ENCODE data around the gene GATAD2A.

GATAD2A gene

DNA sequence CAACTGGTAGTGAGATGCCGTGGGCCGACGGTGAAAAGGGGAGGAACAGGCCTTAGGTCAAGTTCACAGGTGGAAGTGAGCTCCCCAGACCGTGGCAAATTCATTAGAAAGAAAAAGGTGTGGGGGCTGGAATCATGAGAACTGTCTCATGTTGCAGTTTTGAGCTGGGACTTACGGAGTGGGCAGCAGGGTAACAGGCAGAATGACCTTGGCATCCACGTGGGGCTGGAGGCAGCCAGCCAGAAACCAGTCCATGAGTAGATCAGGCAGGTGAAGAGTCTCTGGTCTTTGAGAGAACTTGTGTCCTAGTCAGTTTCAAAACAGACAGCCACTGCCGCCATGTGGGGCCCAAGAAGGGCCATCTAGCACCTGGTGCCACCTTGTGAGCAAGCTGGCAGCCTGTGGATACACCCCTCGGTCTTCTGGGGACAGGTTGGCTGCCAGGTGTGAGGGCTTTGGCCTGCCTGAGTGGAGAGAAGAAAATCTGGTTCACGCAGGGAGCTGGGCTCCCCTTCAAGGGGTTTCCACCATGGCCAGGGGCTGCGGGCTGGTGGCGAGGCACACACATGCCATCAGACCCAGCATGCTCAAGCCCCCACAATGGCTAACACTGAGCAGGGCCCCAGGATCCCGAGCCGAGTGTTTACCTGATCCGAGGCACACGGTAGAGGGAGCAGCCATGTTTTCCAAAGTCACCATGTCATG lies 86.0 kb downstream of the GATAD2A start:
- DNase-seq, result no peak

DNA sequence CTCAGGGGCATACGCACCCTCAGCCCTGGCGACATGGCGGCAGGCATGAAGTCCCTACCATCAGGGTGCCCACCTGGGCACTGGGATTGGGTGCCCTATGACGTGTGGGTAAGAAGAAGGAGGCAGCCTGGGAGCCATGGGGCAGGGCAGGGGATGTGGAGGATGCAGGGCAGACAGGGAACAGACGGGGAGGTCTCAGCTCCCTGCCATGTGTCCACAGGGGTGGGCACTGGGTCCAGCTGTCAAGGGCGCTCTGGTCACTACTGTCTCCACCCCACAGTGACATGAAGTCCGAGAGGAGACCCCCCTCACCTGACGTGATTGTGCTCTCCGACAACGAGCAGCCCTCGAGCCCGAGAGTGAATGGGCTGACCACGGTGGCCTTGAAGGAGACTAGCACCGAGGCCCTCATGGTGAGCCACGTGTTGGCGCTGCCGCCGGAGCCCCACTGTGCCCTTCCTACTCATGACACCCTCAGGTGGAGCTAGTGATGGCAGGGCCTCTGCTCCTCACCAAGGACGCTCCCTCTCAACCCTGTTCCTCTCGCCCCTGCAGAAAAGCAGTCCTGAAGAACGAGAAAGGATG lies 86.6 kb downstream of the GATAD2A start:
- DNase-seq, result no peak

DNA sequence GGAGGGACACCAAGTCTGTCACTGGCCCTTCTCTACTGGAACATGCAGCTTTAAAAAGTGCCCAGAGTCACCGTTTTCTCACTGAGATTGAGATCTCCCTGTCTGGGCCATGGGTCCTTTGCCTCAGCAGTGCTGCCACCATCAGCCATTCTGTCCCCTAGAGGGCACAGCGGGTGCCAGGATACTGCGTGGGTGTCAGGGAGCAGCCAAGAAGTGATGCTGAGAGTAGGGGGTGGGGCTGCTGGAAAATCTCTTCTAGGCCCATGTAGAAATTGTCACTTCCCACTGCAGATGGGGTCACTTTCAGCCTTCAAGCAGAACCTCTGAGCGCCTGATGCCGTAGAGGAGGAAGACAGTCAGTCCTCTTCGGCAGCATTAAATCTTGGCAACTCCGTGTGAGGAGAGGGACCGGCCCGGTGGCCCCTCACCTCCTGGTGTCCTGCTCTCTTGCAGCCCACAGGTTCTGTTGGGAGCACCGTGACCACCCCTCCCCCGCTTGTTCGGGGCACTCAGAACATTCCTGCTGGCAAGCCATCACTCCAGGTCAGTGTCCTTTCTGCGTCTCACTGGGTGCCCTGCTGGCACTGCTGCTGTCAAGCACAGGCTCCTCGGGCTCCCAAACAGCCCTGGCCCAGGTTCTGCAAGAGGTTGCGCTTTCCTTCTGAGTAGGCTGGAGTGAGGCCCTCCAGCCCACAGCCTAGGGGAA lies 88.5 kb downstream of the GATAD2A start:
- DNase-seq, result no peak

DNA sequence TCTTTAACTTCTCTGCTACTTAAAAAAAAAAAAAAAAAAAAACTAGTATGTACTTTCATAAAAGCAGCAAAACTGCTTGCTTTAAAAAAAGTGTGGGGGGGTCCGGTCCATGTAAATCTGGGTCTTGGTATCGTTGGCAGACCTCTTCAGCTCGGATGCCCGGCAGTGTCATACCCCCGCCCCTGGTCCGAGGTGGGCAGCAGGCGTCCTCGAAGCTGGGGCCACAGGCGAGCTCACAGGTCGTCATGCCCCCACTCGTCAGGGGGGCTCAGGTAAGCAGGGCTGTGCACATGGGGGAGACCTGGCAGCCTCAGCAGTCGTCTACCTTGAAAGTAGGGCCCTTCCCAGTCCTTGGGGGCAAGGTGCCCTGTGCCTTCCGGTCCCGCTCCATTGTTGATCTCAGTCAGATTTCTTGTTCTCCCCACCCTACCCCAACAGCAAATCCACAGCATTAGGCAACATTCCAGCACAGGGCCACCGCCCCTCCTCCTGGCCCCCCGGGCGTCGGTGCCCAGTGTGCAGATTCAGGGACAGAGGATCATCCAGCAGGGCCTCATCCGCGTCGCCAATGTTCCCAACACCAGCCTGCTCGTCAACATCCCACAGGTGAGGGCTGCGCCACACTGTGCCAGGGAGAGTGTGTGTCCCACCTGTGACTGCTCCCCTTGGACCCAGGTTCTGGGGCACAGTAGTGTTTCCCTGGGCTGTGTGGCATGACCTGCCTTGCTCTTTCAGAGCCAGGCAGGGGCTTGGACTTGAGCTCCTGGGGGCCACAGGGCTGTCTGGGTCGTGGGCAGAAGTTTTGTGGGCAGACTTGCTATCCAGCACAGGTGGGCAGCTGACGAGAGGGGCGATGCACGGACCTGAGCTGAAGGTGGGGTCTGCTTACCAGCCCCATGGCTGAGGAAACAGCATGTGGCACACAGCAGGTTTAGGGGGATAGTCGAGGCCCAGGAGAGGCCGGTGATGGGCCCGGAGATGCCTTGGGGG lies 90.4 kb downstream of the GATAD2A start:
- DNase-seq, result no peak

DNA sequence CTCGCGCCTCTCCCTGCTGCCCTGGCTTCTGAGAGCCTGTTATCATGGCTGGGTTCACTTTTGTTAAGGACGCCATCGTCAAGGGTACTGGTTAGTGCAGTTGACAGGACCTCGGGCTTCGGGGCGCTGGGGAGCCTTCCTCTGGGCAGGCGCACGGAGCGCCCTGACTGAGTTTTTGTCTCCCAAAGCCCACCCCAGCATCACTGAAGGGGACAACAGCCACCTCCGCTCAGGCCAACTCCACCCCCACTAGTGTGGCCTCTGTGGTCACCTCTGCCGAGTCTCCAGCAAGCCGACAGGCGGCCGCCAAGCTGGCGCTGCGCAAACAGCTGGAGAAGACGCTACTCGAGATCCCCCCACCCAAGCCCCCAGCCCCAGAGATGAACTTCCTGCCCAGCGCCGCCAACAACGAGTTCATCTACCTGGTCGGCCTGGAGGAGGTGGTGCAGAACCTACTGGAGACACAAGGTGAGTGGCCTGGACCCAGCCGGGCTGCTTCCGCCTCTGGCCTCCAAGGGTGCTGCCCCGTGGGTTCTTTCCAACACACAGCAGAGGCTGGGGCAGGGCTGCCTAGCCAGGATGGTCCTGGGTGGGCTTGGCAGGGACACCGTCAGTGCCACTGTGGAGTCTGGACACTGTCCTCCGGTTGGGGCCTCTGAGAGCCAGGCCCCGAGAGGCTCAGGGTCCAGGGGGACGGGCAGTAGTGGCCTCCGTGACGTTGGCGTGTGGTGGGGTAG lies 92.9 kb downstream of the GATAD2A start:
- DNase-seq, result no peak

DNA sequence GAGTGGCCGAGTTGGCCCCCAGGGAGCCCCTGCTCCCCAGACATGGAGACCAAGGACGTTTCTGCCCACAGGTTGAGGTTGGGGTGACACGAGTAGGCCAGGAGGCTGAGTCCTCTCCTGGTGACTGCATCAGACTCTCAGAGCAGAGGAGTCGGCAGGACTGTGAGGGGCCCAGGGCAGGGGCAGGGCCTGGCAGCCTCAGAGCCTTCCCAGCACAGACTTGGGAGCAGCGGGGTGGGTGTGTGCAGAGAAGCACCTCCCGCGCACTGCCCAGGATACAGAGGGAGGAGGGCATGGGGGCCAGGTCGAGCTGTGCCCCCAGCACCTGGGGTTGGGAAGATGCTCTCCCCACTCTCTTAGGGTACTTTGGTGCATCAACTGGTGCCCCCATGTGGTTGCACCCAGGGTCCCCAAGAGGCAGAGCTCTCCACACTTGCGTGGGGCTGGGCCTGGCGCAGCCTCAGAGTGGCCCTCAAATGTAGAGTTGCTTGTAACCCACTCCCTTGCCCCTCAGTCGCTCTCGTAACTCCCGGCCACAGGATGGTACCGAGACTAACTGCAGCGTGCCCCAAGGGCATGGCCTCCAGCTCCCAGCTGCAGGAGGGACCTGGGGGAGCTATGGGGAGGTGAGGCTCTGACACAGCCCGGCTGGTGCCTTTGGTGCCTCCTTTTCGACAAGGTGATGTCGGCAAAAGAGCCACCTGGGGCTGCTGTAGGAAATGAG lies 94.0 kb downstream of the GATAD2A start:
- DNase-seq, result no peak

DNA sequence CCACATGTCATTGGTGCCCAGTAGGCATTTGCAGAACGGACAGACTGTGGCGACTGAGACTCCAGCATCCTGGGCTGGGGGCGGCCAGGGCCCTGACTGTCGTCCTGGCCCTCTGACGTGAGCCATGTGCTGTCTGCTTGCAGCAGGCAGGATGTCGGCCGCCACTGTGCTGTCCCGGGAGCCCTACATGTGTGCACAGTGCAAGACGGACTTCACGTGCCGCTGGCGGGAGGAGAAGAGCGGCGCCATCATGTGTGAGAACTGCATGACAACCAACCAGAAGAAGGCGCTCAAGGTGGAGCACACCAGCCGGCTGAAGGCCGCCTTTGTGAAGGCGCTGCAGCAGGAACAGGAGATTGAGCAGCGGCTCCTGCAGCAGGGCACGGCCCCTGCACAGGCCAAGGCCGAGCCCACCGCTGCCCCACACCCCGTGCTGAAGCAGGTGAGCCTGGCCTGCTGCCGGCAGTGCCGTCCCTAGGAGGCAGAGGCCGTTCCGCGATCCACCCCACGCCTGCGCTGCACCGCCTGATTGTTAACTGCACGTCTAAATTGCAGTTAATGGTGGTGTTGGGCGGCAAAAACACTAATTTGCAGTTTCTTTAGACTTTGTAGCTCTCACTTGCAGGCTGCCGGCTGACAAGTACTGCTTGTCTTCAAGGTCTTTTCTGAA lies 95.6 kb downstream of the GATAD2A start:
- no peak for DNase-seq

DNA sequence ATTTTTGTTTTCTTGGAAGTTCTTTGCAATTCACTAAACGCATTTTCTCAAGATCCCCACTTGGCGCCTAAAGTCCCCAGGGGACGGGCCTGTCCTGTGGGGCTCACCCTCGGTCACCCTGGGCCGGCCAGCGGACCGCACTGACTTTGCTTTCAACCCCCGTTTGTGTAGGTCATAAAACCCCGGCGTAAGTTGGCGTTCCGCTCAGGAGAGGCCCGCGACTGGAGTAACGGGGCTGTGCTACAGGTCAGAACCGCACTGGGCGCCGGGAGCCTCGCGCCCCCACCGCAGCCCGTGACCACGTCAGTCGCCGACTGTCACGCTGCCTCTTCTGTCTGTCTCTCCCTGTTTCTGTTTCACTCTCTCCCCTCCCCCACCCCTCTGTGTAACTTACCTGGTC lies 96.3 kb downstream of the GATAD2A start:
- DNase-seq, result no peak

DNA sequence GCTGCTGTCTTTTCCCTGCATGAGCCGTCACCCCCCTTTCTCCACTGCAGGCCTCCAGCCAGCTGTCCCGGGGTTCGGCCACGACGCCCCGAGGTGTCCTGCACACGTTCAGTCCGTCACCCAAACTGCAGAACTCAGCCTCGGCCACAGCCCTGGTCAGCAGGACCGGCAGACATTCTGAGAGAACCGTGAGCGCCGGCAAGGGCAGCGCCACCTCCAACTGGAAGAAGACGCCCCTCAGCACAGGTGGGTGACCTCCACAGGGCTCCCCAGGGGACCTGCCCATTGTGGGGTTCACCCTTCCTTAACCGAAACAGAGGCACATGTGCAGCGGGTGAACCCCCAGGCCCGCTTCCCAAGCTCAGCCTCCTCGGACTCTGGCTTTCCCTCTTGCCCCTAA lies 96.8 kb downstream of the GATAD2A start:
- no peak for DNase-seq

DNA sequence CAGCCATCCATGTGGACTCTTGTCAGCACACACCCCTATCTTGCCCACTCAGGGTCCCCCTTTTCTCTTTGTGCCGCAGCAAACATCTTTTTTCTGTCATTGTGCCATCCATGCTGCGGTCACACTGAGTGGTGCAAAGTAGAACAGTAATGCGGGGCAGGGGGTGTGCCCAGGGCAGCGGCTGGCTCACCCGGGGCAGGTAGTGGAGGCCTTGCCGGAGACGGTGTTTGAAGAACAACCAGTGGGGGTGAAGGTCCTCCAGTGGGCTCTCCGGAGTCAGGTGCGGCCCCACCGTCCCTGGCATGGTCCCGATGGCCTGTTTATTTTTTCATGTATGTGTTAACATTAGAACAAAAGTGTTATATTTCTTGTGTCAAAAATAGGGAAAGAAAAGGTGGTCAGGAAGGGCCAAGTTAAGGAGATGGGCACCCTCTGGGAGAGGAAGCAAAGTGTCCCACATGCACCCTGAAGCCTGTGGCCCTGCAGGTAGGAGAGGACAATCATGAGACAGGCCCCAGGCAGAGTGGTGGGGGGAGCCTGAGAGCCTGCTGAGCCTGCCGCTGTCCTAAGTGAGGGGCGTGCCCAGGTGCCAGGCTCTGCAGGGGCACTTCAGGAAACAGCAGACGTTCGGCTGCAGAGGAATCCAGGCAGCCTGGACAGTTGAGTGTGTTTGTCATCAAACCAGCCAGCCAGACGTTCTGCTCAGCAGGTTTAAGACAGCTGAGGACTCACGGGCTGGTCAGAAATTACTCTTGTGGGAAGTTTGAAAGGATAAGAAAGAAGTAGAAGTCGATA lies 97.5 kb downstream of the GATAD2A start:
- DNase-seq, result no peak

DNA sequence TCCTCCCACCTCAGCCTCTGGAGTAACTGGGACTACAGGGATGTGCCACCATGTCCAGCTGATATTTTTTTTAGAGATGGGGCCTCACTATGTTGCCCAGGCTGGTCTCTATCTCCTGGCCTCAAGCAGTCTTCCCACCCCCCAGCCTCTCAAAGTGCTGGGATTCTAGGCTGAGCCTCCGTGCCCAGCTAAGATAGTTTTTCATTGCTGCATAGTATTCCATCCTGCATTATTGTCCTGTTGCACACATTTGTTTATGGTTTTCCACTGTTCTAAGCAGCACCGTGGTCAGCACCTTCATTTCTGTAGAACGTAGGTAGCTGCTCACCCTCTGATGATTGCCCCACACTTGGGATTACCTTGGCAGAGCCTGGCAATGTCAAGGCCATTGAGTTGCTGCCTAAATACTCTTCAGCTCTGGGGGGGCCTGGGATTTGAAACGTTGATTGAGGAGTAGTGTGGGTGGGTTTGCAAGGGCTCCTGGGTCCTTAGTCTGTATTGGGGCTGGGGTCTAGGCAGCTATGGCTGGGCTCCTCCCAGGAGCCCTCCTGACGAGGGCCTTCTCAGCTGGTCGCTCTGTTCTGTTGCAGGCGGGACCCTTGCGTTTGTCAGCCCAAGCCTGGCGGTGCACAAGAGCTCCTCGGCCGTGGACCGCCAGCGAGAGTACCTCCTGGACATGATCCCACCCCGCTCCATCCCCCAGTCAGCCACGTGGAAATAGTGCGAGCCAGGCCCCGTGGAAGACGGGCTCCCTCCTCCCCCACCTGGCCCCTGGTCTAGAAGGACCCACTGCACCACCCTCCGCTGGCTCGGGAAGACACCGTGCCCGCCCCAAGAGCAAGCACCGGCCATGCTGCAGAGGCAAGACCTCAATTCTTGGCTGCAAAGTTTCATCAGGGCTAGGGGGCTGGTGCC lies 99.5 kb downstream of the GATAD2A start:
- no peak for DNase-seq

DNA sequence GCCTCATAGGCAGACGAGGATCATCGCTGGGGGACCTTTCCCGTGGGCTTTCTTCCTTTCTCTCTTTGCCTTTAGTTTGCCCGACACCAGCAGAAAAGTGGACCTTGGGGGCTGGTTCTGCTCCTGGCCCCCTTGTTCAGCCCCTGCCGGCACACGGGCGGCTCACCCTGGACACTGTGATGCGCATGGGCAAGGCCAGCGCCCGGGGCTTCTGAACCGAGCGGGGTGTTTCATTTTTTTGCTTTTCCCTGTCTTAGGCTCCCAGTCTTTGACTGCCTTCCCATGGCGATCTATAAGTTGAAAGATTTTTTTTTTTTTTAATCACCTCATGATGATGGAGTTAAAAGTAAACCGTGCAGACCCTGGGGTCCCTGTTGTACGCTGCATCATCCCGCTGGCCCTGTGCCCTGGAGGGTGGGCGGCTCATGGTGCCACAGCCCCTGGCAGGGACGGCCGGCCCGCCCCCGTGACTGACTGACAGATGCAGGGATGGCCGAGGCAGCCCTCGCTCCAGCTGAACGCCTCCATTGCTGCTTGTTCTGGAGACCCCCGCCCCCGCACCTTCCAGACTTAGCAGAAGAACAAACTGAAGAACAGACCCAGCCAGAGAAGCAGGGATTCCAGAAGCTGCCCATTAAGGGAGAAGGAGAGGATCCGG lies 100.3 kb downstream of the GATAD2A start:
- DNase-seq, result no peak

DNA sequence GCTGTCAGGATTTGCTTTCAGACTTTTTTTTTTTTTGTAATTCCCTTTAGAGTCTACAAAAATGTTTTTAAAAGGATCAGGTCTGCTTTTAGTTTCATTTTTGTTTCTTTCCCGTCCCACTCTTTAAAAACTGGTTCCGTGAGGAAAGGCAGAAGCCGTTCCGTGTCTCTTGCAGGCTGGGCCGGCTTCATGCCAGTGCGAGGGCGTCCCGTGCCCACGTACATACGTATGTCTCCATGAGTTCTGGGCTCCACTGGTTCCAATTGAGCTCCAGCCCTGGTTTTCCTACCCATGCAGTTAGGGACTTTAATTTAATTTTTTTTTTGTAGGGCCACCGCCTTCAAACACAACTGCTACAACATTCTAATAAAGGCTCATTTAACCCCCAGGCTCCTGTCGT lies 101.1 kb downstream of the GATAD2A start:
- DNase-seq, result no peak

DNA sequence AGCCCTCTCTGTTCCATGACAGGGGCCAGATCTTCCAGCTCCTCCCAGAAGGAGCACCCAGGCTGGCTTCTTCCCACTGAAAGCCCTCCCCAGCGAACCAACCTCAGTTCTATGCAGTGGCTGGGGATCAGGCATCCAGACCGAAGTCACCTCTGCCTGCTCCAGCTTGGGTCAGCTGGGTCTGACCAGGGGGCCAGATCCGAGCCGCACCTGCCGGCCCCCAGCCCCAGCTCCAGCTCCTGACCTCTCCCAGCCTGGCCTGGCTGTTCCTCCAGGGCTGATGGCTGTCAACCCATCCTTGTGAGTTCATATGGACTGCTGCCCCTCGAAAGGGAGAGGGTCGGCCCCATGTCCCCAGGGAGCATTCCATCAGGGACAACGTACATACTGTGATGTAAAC lies 101.9 kb downstream of the GATAD2A start:
- no peak for DNase-seq

DNA sequence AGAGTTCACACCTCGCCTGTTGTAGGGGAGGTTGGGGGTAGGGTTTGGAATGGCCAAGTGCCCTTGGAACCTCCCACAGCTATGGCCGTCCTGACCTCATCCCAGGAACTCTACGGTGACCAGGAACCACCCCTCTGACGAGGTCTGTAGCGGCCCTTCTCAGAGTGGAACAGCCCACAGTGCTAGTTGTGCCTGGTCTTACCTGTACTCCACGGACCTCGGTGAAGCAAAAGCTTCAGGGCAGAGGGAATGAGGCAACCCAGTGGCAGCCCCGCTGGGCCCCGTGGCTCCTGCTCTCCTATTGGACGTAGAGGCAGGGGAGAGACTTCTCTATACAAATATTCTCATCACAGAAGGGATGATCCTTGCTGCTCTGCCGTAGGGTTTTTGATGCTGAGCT lies 102.7 kb downstream of the GATAD2A start:
- no peak for DNase-seq

DNA sequence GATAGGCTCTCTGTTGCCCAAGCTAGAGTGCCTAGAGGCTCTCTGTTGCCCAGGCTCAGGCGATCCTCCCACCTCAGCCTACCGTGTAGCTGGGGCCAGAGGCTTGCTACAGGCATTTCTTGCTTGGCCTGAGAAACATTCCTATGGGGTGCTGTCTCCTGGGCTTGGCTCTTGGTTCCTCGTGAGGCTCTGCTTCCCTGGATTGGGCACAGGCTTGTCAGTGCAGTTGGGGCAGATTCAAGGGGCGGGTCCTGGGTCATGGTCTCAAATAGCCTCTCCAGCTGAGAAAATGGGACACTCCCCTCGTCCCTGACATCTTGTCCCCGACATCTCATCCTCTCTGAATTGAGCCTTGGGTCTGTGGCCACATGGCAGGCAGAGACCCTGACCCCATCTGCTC lies 105.0 kb downstream of the GATAD2A start:
- DNase-seq, result no peak

DNA sequence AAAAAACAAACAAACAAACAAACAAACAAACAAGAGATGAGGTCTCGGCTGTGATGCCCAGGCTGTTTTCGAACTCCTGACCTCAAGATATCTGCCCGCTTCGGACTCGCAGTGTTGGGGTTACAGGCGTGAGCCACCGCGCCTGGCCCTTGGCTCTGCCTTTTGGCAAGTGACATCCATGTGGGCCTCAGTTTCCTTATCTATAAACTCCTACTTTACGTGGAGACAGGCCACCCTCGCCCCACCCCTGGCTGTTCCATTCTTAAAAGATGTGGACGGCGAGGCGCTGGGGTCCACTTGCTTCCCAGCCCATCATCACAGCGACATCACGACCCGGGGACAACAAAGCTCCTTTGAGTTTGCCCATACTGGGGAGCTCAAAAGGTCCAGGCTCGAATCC lies 108.2 kb downstream of the GATAD2A start:
- no peak for DNase-seq

DNA sequence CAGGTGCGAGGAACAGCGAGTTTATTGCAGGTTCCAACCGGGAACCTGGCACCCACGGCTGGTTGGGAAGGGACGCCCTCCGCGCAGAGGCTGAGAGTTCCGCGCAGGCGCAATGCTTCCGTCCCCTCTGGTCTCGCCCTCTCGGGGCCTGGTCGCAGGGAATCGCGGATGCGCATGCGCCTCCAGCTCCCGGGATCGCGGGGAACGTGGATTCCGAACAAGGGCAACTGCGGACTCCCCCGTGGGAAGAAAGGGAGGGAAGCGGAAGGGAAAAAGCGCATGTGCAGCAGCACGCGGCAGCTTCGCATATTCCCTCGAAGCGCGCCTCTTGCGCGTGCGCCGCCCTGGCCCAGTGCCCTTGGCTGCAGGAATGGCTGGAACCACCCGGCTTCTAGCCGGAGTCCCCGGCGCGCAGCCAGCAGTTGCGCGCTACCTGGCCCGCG lies 108.8 kb downstream of the GATAD2A start:
- DNase-seq, result peak; percentile 89

Data from eye (tissue), 1 donor.